Measurements from ENCODE around the gene FAM210A. TPM values are rescaled to one million over a fixed set of nuclear protein-coding genes. Genes with fewer than 3 reads are reported as not detected.

FAM210A gene
- total and polyA plus RNA-seq, 9 of the 15 experiments (the other 6 are each of a cell fraction or from before 2014, with no cell fraction given): 8.3 to 41.7 (median 19.1) TPM

DNA sequence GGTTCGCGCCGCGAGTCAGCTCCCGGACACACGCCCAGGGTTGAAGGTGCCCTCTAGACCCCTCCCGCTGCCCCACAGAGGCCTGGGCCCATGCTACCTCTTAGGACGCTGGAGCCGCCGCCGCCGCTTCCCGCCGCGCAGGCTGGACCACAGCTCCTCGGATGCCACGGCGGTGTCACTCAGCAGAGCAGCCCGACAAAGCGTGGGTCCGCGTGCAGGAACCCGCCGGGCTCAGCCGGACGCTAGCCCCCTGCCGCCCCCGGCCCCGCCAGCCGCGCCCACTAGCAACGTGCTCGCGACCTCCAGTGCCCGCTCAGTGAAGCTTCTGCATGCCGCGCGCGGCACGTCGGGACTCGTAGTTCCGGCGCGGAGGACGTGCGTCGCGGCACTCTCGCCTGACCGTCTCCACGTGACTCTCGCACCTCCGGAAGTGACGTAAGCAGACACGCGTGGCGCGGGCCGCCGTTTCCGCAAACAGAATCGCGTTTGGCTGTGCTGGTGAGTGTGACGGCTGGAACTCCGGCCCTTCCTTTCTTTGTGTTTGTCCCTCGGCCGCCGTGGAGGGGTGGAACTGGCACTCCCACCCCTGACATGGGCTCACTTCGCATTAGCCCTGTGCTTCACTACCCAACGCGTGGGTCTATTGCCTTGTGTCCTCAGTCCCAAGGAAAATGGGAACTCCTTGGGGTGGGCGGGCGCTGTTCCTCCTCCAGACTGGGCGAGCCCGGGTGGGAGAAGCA is at the start of gene FAM210A, which contains the start of gene RNMT (continued):
- peak in 2 of 3 experiments; percentile 40 to 77; a peak in 3 of 6 replicates for TF ChIP-seq ZBTB11 (CRISPR knock-in tag; IDR thresholded peaks at IDR 0.05)
- peak; percentile 97 for TF ChIP-seq ETV1 (tag; conservative IDR thresholded peaks at IDR 0.05; ENCODE audit: low read depth)
- TF ChIP-seq CHD2 (IDR thresholded peaks at IDR 0.05; ENCODE audit: low read depth, low read length): peak; percentile 81
- TF ChIP-seq, protein P1, sequence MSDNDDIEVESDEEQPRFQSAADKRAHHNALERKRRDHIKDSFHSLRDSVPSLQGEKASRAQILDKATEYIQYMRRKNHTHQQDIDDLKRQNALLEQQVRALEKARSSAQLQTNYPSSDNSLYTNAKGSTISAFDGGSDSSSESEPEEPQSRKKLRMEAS (CRISPR knock-in tag; IDR thresholded peaks at IDR 0.05): peak; percentile 97
- TF ChIP-seq LEF1 (IDR thresholded peaks at IDR 0.05): no peak
- TF ChIP-seq ZFPM2 (CRISPR knock-in tag; IDR thresholded peaks at IDR 0.05): no peak
- no peak for TF ChIP-seq TAL1 (IDR thresholded peaks at IDR 0.05)
- TF ChIP-seq TAF9B (IDR thresholded peaks at IDR 0.05; ENCODE audit: partially characterized antibody): peak; percentile 81
- peak; percentile 73 to 83 for TF ChIP-seq E2F6 (IDR thresholded peaks at IDR 0.05; ENCODE audit: borderline replicate concordance in 1 of 2, extremely low read depth in 1 of 2, insufficient read depth in 1 of 2, insufficient read length in 1 of 2, low read depth in 1 of 2, low read length in 1 of 2, poor library complexity in 1 of 2, severe bottlenecking in 1 of 2)
- peak; percentile 95 for TF ChIP-seq ZBTB40 (IDR thresholded peaks at IDR 0.05)
- TF ChIP-seq ZBTB40 (CRISPR knock-in tag; IDR thresholded peaks at IDR 0.05): no peak
- peak; percentile 57; the same call in 1 of the 2 replicates for TF ChIP-seq KAT7 (CRISPR knock-in tag; IDR thresholded peaks at IDR 0.05; ENCODE audit: borderline replicate concordance)

Measured in K562 (cell line).